Ammon's horn (tissue), 1 donor: ENCODE results near the gene KCNC4.
A peak's percentile ranks its signal among the peaks of the same experiment; 100 is the strongest.

Source experiments
- DNase-seq: peaks from one replicate; pipeline ENCODE4 v3.0.0-alpha.2; 2016; ENCODE audit warnings: low spot score

Gene KCNC4

DNA sequence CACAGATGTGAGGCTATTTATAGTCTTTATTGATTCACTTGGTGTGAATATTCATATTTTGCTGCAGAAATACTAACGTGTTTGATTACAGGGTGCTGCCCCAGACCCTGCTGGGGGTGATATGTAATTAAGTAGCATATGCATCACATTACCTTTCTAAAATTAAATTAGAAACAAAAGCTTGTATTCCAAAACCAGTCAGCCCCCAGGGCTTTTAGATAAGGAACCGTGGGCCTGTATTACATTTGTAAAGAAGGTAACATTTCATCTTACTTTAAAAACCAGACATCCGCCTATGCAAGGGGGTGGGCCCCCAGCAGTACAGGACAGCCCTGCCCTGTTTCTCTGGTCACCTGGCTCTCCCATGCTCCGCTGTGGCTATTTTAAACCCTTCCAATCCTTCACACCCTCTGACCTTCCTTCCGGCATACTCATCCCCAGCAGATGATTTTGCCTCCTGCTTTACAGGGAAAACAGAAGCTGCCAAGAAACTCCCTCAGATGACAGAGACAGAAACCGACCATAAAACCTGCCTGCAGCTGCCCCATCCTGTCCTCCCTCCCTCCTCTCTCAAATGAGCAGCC lies 22.0 kb upstream of the KCNC4 start:
- no peak for DNase-seq

GRCh38 chr1:110189181-110189580 lies 20.9 kb upstream of the KCNC4 start:
- DNase-seq, result no peak

DNA sequence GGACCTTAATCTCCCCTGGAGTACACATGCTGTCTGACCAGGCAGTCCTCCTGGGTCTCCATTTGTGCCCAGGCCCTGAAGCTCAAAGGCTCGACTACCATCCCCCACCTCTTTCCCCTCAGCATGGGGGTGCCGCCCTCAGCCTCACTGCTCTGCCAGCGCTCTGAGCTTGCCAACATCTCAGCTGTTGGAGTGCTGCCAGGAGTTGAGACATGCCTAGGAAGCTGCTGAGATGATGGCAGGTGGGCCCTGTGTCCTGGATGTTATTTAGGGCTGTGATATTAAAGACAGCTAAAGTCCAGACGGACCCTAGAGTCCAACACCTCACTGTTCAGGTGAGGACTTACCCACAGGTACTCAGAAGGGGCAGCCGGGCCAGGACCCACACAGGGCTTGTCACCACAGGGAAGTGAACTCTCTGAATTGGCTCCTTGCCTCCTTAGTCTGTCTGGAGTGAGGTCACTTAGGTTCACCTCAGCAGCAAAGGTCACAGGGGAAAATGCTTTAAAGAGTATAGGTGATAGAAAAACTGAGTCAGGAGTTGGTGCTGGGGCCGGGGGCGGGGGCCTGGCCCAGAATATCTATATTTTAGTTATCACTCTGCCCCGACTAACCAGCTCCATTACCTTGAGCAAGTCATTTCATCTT lies 19.7 kb upstream of the KCNC4 start:
- peak; percentile 63 for DNase-seq

- no peak for DNase-seq
Observed at GRCh38 chr1:110192541-110192940, 17.6 kb upstream of the KCNC4 start.

DNA sequence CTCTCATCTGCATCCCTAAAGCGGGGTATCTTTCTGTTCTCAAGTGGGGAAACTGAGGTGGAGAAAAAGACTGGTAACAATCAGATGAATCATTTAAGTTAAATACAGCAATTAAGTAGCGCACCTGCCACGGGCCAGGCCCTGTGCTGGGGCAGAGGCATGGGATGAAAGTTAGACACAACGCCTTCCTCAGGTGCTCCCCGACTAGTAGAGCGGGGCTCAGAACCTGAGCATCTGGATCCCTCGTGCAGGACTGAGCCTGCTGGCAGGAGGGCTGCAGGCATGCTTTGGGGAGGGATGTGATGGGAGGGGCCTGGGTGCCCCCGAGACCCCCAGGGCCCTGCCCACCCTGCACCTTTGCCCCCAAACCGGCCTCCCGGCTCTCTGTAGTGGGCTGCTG lies 14.9 kb upstream of the KCNC4 start:
- no peak for DNase-seq

DNA sequence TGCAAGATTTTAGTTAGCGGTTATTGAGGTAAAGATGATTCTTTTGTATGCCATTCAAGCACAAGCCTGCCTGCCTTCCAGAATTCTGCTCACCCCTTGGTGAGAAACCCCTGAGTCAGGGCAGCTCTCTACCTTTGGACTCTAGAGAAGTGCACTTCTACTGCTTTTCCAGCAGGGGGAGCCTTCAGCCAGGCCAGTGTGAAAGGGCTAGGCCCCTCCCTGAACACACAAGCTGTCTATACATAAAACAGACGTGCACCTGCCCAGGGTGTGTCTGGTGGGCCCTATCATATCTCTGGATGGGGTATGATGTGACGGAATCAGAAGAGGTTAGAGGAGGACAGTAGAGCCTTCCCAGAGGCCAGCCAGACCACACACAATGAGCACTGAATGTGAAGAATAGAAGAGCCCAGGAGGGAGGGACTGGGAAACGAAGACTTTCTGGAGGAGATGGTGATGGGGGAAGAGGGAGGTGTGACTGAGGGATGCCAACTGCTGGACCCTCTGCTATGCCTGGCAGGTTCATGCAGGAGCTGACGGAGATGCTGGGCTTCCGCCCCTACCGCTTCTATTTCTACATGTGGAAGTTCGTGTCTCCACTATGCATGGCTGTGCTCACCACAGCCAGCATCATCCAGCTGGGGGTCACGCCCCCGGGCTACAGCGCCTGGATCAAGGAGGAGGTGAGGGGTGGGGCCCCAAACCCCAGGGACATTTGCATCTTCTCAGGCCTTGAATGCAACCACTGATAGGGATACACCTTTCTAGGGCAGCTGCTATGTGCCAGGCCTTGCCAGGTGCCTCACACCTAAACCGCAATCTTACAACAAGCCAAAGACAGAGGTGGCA lies 13.0 kb upstream of the KCNC4 start:
- peak; percentile 33 for DNase-seq

DNA sequence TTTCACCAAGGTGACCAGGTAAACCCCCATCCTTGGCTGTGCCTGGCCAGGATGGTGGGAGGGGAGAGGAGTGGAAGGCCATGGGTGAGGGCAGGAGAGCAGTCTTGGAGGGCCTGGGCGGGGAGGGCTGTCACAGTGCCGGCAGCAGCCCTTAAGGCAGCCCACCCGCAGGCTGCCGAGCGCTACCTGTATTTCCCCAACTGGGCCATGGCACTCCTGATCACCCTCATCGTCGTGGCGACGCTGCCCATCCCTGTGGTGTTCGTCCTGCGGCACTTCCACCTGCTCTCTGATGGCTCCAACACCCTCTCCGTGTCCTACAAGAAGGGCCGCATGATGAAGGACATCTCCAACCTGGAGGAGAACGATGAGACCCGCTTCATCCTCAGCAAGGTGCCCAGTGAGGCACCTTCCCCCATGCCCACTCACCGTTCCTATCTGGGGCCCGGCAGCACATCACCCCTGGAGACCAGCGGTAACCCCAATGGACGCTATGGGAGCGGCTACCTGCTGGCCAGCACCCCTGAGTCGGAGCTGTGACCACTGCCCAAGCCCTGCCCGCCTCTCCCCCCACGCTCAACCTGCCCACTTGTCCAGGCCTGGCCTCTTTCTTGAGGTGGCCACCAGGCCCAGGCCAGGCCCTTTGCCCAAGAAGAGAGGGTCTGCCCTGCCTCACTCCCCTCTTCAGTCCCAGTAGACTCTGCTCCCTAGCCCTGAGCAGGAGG lies 12.0 kb upstream of the KCNC4 start:
- DNase-seq, result no peak

DNA sequence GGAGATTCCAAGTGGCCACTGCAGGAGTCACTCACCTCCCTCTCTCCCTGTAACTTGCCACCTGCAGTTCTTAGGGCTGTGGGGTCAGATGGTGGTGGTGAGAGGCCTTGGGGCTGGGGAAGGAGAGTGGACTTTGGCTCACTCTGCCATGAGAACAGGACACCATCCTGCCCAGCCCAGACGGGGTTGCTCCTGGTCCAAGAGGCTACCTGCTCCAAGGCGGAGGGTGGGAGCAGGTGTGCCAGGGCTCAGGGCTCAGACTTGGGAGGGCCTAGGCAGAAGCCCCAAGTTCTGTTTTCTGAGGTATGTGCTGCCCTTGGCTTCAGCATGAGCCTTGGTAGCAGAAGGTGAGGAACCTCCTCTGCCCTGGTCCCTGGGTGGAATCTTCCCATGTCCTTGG lies 11.4 kb upstream of the KCNC4 start:
- no peak for DNase-seq

- no peak for DNase-seq
Observed at GRCh38 chr1:110200190-110200589, 9.9 kb upstream of the KCNC4 start.

GRCh38 chr1:110200666-110201065 lies 9.4 kb upstream of the KCNC4 start:
- peak; percentile 41 for DNase-seq

DNA sequence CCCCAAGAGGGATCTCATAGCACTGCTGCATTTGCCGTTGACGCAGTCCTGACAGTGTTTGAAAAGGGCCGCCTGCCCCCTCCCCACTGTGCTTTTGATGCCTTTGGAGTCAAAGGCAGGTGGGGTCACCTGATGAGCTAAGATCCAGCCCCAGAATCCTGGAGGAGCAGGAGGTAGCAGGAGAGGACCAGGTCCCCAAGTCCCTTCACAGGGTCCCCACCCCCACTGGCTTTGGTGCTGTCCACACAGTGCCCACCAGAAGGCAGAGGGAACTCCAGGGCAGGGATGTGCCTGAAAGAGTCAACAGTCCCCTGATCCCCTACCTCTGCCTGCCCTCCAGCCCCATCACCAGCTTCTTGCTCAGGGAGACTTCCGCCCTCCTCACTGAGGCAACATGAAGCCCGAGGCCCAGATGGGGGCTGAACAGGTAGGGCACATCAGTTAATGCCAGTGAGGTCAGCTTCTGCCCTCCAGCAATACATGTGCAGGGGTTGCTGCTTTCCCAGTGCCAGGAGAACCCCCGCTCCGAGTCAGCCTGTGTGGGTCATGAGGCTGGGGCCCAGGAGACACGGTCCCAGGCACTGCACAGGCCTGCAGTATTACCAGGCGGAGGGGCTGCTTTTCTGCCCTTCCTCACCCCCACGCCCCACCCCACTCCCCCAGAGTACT lies 8.8 kb upstream of the KCNC4 start:
- no peak for DNase-seq

DNA sequence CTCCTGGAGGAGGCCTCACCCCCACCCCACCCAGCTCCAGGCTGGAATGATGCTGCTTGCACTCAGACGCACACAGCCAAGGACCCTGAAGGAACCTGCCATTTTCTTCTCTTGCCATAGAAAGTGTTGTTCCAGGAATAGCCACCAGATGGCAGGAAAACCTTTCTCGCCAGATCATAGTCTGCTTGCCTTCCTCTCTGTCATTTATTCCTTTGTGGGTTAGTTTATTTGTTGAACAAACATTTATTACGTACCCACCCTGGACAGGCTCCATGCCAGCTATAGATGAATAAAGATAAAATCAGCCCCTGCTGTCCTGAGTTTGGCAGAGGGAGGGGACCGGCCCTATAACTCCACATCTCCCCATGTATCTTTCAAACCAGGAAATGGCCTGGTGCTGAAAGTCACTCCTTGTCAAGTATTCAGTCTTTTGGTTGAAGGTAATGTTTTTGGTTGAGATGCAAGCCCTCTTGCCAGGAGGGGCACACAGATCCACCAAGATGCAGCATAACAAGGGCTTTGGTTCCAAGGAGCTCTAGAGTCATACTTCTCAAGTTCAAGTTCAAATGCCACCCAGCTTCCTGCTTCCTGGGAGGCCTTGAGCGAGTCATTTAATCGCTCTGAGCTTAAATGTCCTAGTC lies 7.0 kb upstream of the KCNC4 start:
- DNase-seq, result peak; percentile 77

GRCh38 chr1:110205156-110205555 lies 5.0 kb upstream of the KCNC4 start:
- no peak for DNase-seq

DNA sequence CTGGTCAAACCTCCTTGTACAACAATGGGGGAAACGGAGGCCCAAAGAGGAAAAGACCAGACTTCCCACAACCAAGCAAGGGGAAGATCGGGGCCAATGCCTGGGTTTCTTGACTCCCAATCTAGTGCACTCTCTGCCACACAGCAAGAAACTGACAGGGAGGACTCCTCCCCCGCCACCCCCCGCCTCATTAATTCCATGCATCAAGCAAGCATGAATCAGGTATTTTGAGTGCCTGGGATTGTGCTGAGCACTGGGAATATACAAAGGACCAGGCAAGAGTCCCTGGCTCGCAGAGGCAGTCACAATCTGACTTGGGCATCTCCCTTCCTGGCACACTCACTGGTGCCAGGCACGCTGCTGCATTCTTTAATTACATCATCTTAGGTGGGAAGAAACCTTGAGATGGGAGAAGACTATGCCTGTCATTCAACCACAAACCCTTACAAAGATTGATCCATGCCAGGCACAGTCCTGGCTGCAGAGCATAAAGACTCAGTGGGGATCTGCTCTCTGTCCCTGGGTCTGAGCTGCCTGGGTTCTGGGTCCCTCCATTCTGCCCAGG lies 4.4 kb upstream of the KCNC4 start:
- DNase-seq, result no peak

GRCh38 chr1:110206261-110206920 lies 3.7 kb upstream of the KCNC4 start:
- DNase-seq, result no peak

GRCh38 chr1:110207831-110208230 lies 2.3 kb upstream of the KCNC4 start:
- peak; percentile 80 for DNase-seq

DNA sequence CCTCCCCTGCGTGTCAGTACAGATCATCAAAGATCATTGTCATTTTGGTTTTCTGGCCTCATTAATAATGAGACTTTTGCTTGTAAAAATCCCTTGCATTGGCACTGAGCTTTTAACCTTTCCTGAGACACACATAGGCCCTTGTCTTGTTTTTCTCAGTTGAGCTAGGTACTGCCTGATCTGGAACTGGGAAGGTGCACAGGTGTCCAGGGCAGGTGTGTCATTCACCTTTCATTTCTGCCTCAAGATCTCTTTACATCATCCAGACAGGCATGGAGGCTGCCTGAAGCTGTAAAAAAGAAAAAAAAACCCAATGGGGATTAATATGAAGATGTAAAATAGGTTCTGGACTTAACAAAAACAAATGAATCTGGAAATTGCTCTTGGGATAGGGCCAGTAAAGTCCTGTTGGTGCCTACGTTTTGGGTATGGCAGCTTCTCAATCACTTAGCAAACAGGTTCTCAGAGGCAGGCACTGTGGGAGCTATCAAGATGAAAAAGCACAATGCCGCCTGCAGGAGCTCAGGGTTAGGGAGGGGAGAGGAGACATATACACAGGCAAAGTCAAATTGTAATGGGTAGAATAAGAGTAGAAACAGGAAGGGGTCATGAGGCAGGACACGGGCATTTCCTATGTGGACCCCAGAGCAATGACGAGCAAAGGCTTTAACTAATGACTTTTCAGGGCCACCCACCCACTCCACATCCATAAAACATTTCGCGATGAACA lies 1.0 kb upstream of the KCNC4 start:
- DNase-seq, result no peak

GRCh38 chr1:110210604-110211495 lies 736 bp downstream of the KCNC4 start:
- DNase-seq, result peak; percentile 26
